Activated naive CD8-positive, alpha-beta T cell (primary cell): ENCODE data around the gene TRDN.

Source experiments
- H3K27ac Mint-ChIP-seq: one replicate; pipeline ENCODE4 v1.8.0; 2021; ENCODE audit warnings: mixed read lengths
- H3K27me3 Mint-ChIP-seq: one replicate; pipeline ENCODE4 v1.8.0; 2021; ENCODE audit warnings: mixed read lengths
- H3K36me3 Mint-ChIP-seq: one replicate; pipeline ENCODE4 v1.8.0; 2021; ENCODE audit warnings: mixed read lengths
- H3K4me1 Mint-ChIP-seq: one replicate; pipeline ENCODE4 v1.8.0; 2021; ENCODE audit warnings: low read depth, mixed read lengths
- H3K4me3 Mint-ChIP-seq: one replicate; pipeline ENCODE4 v1.8.0; 2021; ENCODE audit warnings: mild to moderate bottlenecking, mixed read lengths
- H3K9me3 Mint-ChIP-seq: one replicate; pipeline ENCODE4 v1.8.0; 2021; ENCODE audit warnings: low read depth, mixed read lengths

The TRDN gene

DNA sequence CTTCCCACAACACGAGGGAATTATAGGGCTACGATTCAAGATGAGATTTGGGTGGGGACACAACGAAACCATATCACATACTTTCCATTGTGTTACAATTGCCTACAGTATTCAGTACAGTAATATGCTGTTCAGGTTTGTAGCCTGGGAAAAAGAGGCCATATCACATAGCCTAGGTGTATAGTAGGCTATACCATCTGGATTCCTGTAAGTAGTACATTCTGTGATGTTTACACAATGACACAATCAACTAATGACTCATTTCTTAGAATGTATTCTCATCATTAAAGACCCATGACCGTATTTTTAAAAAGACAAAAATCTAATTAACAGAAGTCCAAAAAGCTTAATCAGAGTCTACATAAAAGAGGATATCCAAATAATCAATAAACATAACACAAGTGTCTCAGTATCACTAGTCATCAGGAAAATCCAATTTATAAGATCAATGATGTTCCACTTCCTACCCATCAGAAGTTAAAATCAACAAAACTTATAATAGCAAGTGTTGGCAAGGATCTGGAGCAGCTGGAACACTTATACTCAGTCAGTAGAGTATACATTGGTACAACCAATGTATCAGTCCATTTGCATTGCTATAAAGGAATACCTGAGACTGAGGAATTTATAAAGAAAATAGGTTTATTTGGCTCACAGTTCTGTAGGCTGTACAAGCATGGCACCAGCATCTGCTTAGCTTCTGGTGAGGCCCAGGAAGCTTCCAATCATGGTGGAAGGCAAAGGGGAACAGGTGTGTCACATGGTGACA is 424.8 kb downstream of the TRDN start:
- no peaks in the 10 kb centered on the region for H3K4me1 Mint-ChIP-seq
- no peaks in the 10 kb centered on the region for H3K27me3 Mint-ChIP-seq
- no peak overlapping the region for H3K4me3 Mint-ChIP-seq
- H3K9me3 Mint-ChIP-seq, result no peaks in the 10 kb centered on the region
- no peaks in the 10 kb centered on the region for H3K36me3 Mint-ChIP-seq
- H3K27ac Mint-ChIP-seq, result no peak overlapping the region

DNA sequence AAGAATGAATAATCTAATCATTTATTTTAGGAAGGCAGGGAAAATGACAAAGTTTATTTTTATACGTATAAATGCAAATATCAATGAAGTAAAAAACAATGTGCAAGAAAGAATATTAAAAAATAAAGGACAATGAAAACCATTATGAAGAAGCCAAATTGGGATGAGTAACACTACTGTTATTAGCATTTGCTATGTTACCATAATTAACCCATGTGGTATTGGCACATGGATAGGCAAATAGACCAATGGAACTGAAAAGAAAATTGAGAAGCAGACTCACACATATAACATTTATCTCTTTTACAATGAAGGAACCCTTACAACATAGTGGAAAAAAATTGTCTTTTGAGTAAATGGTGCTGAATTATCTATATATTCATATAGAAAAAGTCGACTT is 426.1 kb downstream of the TRDN start:
- H3K27me3 Mint-ChIP-seq, result no peaks in the 10 kb centered on the region
- H3K4me1 Mint-ChIP-seq, result no peaks in the 10 kb centered on the region
- no peak overlapping the region for H3K27ac Mint-ChIP-seq
- H3K4me3 Mint-ChIP-seq, result no peak overlapping the region
- H3K9me3 Mint-ChIP-seq, result no peaks in the 10 kb centered on the region
- no peaks in the 10 kb centered on the region for H3K36me3 Mint-ChIP-seq

DNA sequence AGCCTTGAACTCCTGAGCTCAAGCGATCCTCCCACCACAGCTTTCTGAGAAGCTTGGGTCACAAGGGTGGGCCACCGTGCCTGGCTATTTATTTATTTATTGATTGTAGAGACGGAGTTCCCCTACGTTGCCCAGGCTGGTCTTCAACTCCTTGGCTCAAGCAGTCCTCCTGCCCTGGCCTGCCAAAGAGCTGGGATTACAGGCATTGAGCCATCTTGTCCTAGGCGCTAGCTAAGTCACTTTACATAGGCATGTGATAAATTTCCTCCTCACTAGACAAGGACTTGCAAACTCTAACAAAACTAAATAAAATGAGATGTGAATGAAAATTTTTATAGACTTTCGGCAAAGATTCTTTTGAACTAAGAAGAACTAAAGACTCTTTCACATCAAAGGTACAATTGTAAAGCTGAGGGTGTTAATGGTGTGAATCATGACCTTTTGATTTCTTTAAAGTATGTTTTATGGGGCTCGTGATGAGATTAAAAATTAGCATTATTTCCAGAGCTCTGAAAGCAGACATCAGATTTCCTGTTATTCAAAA is 428.7 kb downstream of the TRDN start:
- Mint-ChIP-seq H3K36me3 (no peaks in the 10 kb centered on the region), H3K9me3 (no peaks in the 10 kb centered on the region), H3K4me3 (no peak overlapping the region), H3K27ac (no peak overlapping the region), H3K27me3 (no peaks in the 10 kb centered on the region), H3K4me1 (no peaks in the 10 kb centered on the region)

DNA sequence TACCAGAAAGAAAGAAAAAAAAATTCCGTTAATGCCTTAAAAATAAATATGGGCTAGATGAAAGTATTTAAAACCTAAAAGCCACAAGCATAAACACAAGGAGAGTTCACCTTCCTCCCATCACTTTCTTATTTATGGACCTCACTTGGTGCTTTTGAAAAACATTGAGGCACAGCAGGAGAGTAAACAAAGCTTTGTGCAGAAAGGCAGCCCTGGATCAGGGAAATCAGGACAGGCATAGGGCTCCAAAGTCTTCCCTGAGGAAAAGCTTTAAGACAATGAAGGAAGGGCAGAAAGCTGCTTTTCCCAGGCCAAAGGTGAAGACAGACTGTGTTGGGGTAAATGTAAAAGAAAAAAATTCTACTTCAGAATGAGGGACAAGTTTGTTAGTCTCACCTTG is 432.8 kb downstream of the TRDN start:
- Mint-ChIP-seq H3K4me3 (no peak overlapping the region), H3K9me3 (no peaks in the 10 kb centered on the region), H3K27ac (no peak overlapping the region), H3K4me1 (no peaks in the 10 kb centered on the region), H3K36me3 (no peaks in the 10 kb centered on the region), H3K27me3 (no peaks in the 10 kb centered on the region)

DNA sequence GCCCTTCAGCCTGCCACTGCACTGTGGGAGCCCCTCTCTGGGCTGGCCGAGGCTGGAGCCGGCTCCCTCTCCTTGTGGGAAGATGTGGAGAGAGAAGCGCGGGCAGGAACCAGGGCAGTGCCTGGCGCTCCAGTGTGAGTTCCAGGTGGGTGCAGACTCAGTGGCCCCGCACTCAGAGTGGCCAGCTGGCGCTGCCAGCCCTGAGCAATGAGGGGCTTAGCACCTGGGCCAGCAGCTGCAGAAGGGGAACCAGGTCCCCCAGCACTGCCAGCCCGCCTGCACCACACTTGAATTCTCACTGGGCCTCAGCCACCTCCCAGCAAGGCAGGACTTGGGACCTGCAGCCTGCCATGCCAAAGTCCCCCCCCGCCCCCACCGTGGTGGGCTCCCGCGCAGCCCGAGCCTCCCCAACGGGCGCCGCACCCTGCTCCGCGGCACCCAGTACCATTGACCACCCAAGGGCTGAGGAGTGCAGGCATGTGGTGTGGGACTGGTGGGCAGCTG is 434.8 kb downstream of the TRDN start:
- Mint-ChIP-seq H3K27ac (no peak overlapping the region), H3K9me3 (no peaks in the 10 kb centered on the region), H3K4me1 (no peaks in the 10 kb centered on the region), H3K4me3 (no peak overlapping the region), H3K36me3 (no peaks in the 10 kb centered on the region), H3K27me3 (no peaks in the 10 kb centered on the region)

DNA sequence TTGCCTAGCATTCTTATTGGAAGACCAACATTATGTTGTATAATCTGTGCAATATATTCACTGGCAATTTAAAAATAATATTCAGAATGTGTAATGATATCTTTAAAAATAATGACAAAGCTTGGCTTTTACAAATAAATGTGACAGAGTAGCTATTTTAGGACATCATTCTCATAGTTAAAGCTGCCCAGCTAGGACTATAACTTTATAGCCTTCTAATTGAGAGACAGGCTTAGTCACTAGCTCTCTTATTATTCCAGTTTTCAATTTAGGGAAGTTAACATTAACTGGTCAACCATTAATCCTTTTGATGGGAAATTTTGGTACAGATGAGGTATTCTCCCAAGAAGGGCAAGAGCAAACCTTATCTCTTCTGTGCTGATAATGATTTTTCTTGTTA is 443.5 kb downstream of the TRDN start:
- no peak overlapping the region for H3K4me3 Mint-ChIP-seq
- no peaks in the 10 kb centered on the region for H3K27me3 Mint-ChIP-seq
- H3K9me3 Mint-ChIP-seq, result no peaks in the 10 kb centered on the region
- H3K4me1 Mint-ChIP-seq, result no peaks in the 10 kb centered on the region
- H3K27ac Mint-ChIP-seq, result no peak overlapping the region
- H3K36me3 Mint-ChIP-seq, result no peaks in the 10 kb centered on the region

DNA sequence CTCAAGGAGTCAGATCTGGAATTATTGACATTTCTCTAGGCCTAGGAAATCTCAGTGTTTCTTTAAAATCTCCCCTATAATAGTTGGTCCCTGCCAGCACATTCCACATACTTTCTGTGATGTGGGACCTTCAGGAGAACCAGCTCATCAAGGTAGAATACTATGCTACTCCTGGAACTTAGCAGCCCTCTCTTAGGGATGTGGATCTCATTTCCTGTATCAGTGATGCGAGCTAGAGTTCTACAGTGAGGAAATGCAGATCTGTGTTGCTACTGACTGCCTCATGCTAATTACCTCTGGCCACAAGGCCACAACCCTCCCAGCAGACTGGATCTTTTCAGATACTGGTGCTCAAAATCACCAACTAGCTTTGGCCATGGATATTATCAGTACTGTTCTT is 446.9 kb downstream of the TRDN start:
- no peaks in the 10 kb centered on the region for H3K27me3 Mint-ChIP-seq
- no peak overlapping the region for H3K27ac Mint-ChIP-seq
- peaks cover 3% of the 10 kb centered on the region for H3K9me3 Mint-ChIP-seq

DNA sequence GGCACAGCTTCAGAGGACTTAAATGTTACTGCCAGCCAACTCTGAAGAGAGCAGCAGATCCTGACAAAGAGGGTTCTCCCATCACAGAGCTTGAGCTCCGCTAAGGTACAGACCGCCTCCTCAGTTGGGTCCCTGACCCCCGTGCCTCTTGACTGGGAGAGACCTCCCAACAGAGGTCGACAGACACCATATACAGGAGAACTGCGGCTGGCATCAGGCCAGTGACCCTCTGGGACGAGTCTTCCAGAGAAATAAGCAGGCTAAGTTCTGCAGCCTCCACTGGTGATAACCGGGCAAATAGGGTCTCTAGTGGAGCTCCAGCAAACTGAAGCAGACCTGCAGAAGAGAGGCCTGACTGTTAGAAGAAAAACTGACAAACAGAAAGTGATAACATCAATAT is 453.8 kb downstream of the TRDN start:
- Mint-ChIP-seq H3K27me3 (no peaks in the 10 kb centered on the region), H3K4me1 (no peaks in the 10 kb centered on the region), H3K4me3 (no peak overlapping the region), H3K9me3 (peaks cover 3% of the 10 kb centered on the region), H3K27ac (no peak overlapping the region), H3K36me3 (no peaks in the 10 kb centered on the region)

More for the DNA sequence above, 446.9 kb downstream of the TRDN start:
- no peak overlapping the region for H3K4me3 Mint-ChIP-seq
- H3K36me3 Mint-ChIP-seq, result no peaks in the 10 kb centered on the region
- H3K4me1 Mint-ChIP-seq, result no peaks in the 10 kb centered on the region

DNA sequence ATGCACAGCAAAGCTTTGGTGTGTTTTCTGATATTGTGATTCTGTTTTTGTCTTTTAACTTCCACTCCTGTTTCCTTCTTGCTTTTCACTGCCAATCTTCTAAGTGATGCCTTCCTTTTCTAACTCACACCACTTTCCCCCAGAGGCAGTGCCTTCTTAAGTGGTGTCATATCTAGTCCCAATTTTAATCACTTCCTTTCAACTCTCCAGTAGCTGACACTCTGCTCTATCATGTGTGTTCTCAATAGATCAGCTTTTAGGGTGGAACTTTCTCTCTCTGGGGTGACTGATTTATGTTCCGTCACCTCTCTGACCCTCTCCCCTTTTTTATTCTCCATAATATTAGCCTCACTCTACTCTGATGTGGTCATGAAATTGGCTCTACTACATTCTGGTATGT is 460.0 kb downstream of the TRDN start:
- Mint-ChIP-seq H3K9me3 (peaks cover 8% of the 10 kb centered on the region), H3K4me3 (no peak overlapping the region), H3K27me3 (no peaks in the 10 kb centered on the region), H3K4me1 (no peaks in the 10 kb centered on the region), H3K36me3 (no peaks in the 10 kb centered on the region), H3K27ac (no peak overlapping the region)

DNA sequence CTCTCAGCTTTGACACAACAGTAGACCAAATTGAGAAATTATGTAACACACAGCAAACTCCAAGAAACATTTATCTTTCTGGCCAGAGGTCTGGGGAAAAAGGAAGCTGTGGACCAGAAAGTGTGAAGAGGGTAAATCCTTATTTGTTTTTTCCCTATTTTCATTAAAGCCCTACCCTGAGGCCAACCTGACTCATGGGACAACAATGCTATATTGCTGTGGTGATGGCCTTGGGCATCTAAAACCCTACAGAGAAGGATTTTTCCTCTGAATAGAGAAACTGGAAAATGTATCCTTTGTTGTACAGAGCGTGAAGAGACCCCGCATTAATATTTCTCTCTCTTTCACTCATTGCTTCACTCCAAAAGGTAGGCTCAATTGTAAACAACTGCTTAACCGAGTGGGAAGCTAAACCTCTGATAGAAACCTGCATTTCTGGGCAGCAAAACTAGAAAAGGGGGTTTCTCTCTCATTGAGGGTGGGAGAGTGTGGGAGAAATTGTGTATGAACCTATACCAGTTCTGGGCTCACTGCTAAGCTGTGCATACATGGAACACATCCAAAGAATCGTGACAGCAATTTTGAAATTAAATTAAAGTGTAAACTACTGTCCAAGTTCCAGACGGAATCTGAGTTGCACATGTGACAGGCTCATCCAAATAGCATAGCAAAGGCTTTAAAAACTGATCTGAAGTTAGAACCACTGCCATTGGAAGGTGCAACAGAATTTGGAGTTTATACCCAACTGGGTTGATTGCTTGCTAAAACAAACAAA is 465.2 kb downstream of the TRDN start:
- Mint-ChIP-seq H3K4me1 (no peaks in the 10 kb centered on the region), H3K9me3 (no peaks in the 10 kb centered on the region)

DNA sequence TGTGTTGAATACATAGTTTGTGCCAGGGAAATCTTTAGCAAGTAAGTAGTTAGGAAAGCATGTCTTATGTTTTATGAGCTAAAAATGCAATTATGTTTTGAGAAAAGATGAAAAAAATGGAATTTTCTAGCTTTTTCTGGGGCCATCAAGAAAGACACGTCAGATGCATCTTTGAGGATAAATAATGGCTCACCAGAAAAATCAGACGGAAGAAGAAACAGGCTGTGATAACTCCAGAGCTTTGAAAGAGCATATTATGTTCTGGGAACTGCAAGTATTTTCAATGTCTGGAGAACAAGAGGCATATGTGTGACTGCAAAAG is 467.0 kb downstream of the TRDN start:
- Mint-ChIP-seq H3K4me3 (no peak overlapping the region), H3K27me3 (no peaks in the 10 kb centered on the region), H3K27ac (no peak overlapping the region), H3K4me1 (no peaks in the 10 kb centered on the region), H3K36me3 (no peaks in the 10 kb centered on the region), H3K9me3 (peaks cover 6% of the 10 kb centered on the region)

More for the DNA sequence above, 465.2 kb downstream of the TRDN start:
- no peaks in the 10 kb centered on the region for H3K27me3 Mint-ChIP-seq
- H3K36me3 Mint-ChIP-seq, result no peaks in the 10 kb centered on the region
- H3K27ac Mint-ChIP-seq, result no peak overlapping the region
- no peak overlapping the region for H3K4me3 Mint-ChIP-seq

DNA sequence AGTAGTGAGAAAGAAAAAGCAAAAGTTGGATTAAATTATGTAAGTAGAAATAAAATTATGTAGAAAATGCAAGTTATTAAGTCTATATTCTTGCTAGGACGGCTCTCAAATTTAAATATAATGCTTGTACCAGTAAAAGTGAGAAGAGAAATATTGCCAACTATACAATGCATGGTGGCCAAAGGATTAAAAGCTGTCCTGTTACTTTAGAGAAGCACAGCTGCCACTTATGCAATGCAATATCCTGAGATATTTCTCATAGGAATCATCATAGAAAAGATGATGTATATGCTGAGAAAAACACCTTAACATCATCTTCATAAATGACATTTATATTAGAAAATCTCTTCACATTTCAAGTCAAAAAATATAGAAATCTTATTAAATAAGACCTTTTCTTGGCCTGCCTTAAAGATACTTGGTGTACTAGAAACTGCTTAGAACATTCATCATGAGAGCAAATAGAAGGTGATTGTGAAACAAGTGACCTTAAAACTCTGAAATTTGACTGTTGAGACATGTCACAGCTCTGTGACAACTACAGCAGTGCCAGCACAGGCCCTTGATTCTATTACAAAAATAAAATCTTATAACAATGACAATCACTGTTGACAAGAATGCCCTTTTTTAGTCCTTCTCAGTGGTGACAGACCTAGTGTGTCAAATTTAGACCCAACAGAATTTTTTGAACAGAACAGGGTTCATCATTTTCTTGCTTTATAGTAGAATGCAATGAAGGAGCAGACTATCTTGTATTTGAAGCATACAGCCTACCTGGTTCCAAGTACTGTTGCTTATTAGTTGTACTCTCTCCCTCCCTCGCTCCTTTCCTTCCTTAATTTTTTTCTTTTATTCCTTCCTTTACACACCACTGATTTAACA is 467.6 kb downstream of the TRDN start:
- H3K36me3 Mint-ChIP-seq, result no peaks in the 10 kb centered on the region
- no peaks in the 10 kb centered on the region for H3K4me1 Mint-ChIP-seq
- H3K27ac Mint-ChIP-seq, result no peak overlapping the region
- H3K4me3 Mint-ChIP-seq, result no peak overlapping the region
- peaks cover 6% of the 10 kb centered on the region for H3K9me3 Mint-ChIP-seq
- H3K27me3 Mint-ChIP-seq, result no peaks in the 10 kb centered on the region

DNA sequence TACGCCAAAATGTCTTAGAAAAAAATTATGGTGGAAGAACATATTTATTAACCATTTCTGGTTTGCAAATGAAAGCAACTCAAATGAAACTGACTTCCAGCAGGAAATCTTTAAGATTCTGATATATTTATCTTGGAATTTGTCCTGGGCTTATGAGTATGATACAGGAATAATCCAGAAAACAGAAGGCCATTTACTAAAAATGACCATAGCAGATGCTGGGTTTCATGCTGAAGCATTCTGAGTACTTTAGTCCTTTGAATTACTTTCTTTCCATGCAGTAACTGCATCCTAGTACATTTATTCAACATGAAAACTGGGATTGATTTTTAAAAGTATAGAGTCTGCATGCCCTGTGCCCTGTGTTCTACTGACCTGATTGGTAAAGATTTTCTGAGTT is 468.3 kb downstream of the TRDN start:
- Mint-ChIP-seq H3K36me3 (no peaks in the 10 kb centered on the region), H3K27me3 (no peaks in the 10 kb centered on the region), H3K4me3 (no peak overlapping the region), H3K9me3 (peaks cover 6% of the 10 kb centered on the region), H3K27ac (no peak overlapping the region), H3K4me1 (no peaks in the 10 kb centered on the region)
